ENCODE measurements around the gene KRTAP8-1.

The KRTAP8-1 gene

DNA sequence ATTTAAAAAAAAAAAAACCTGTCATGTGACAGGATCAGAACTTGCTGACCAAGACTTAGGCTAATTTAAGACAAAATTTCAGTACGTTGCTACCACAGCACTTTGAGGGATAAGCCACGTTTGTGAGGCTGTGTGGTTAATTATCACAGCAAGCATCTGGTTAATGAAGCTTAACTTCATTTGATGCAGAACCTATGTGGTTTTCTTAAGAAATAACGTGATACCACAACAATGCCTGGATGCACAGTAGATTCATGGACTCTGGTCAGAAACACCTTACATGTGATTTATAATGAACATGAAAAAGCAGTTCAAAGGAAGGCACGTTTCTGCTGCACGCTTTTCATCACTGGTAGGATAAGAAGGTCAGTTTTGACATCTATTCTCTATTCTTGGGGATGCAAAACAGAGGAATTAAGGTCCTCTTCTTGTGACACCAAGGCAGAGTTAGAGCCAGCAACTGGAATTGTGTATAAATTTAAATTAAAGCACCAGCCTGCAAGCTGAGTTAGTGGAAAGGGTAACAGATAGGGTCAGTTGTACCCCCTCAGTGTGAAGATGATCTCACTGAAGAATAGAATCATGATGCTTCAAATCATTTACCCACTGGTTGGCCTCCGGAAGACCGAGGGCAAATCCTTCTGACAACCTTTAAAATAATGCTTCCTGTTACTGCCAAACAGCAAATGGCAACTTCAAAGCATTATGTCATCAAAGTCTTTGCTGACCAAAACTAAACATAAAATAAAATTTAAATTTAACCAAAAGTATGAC is 6.0 kb upstream of the KRTAP8-1 start:
- no peak overlapping the region for H3K4me3 ChIP-seq (ENCODE audit: low read depth, low read length)
- TF ChIP-seq, protein P1, sequence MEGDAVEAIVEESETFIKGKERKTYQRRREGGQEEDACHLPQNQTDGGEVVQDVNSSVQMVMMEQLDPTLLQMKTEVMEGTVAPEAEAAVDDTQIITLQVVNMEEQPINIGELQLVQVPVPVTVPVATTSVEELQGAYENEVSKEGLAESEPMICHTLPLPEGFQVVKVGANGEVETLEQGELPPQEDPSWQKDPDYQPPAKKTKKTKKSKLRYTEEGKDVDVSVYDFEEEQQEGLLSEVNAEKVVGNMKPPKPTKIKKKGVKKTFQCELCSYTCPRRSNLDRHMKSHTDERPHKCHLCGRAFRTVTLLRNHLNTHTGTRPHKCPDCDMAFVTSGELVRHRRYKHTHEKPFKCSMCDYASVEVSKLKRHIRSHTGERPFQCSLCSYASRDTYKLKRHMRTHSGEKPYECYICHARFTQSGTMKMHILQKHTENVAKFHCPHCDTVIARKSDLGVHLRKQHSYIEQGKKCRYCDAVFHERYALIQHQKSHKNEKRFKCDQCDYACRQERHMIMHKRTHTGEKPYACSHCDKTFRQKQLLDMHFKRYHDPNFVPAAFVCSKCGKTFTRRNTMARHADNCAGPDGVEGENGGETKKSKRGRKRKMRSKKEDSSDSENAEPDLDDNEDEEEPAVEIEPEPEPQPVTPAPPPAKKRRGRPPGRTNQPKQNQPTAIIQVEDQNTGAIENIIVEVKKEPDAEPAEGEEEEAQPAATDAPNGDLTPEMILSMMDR (IDR thresholded peaks at IDR 0.05; ENCODE audit: low read depth, low read length) = no peak

DNA sequence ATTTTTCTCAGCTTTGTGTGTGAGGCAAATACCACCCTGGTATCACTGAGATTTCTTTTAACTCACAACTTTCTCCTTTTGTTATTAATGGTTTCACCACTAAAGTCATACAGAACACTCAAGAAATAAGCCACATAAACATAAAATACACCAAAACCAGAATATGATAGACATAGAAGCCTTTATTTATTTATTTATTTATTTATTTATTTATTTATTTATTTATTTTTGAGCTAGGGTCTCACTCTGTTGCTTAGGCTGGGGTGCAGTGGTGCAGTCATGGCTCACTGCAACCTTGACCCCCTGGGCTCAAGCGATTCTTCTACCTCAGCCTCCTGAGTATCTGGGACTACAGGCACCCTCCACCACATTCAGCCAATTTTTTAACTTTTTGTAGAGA is 12.5 kb downstream of the KRTAP8-1 start:
- H3K4me3 ChIP-seq (ENCODE audit: low read depth, low read length) = no peak overlapping the region
- TF ChIP-seq, protein P1 (IDR thresholded peaks at IDR 0.05; ENCODE audit: low read depth, low read length) = no peak

DNA sequence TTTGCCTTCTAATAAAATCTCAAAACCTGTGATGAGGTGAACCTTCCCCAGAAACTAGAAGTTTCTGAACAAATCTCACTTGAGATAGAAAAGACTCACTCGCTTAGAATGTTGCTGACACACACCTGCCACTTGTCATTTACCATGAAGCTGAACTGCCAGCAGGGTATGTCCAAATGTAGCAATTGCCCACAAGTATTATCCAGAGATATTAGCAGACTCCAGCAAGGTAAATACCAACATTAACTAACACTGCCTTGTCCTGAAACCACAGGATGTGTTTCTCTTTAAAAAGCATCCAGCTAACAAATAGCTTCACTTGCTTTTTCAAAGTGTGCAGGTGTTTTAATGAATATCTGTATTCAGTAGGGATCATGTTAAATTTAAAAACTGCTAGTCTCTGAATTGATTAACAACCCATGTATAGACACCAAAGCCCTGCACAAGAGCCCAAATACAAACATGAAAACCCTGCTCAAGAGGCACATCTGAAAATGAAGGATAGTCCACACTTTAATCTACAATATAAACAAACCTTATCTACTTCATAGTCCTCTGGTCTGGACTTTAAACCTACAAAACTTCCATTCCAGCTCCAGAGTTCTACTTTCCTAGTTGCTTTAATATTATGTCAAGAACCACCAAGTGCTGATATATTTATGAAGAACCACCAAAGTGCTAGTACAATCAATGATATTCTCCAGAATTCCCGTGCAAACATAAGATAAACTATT is 19.3 kb downstream of the KRTAP8-1 start:
- no peak overlapping the region for H3K4me3 ChIP-seq (ENCODE audit: low read depth, low read length)
- TF ChIP-seq, protein P1 (IDR thresholded peaks at IDR 0.05; ENCODE audit: low read depth, low read length) = no peak

DNA sequence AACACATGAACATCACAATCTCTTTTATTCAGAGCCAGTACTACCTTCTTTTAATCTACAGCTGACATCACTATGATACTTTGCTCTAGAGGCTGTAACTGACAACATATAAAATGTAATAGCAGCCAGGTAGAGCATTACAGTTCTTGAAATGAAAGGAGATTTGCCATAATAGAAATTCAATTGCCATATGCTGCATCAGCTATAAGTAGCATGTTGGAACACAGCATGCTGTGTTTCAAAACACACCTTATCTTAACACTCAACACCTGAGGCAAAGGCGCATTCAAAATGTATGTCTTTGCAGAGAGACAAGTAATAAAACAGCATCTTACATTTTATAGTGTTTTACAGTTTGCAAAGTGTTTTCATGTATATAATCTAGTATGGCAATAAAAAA is 33.8 kb downstream of the KRTAP8-1 start:
- no peak overlapping the region for H3K4me3 ChIP-seq (ENCODE audit: low read depth, low read length)
- TF ChIP-seq, protein P1 (IDR thresholded peaks at IDR 0.05; ENCODE audit: low read depth, low read length) = no peak

DNA sequence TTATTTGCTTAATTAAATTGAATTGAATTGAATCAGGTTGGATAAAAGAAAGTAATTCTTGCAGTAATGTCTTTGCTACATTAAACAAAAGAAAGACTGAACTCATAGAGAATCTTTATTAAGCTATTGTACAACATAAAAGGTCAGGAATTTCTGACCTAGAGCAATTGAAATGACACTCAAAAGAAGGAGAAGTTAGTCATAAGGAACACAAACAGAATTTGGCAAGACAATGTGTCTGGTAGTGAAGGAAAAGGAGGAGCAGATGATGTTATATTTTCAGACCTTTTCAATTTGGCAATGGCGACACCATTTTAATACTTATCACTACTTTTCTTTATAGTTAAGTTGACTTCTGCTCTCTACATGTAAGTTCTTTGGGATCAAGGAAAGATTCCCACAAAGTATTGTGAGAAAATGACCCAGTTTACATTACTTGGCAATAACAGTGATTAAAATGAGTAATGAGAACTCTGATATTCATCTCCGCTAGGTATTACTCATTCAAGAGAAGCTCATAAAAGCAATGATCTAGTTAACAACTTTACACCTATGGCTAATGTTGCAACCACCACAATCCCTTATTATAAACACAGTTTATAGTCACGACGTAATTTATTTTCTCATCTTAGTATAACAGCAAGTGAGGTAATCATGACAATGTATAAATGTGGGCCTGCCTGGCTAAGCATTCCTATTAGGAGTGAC is 43.2 kb downstream of the KRTAP8-1 start:
- TF ChIP-seq, protein P1 (IDR thresholded peaks at IDR 0.05; ENCODE audit: low read depth, low read length) = no peak
- H3K4me3 ChIP-seq (ENCODE audit: low read depth, low read length) = no peak overlapping the region

All from WI38 (cell line).